GM18861 (cell line): ENCODE data around the gene SYNDIG1.

Source experiments
- ATAC-seq: cut with Tn5 transposase; IDR thresholded peaks from one replicate; pipeline ENCODE4 v1.9.1; 2021; ENCODE audit not compliant: unreplicated experiment

The SYNDIG1 gene

DNA sequence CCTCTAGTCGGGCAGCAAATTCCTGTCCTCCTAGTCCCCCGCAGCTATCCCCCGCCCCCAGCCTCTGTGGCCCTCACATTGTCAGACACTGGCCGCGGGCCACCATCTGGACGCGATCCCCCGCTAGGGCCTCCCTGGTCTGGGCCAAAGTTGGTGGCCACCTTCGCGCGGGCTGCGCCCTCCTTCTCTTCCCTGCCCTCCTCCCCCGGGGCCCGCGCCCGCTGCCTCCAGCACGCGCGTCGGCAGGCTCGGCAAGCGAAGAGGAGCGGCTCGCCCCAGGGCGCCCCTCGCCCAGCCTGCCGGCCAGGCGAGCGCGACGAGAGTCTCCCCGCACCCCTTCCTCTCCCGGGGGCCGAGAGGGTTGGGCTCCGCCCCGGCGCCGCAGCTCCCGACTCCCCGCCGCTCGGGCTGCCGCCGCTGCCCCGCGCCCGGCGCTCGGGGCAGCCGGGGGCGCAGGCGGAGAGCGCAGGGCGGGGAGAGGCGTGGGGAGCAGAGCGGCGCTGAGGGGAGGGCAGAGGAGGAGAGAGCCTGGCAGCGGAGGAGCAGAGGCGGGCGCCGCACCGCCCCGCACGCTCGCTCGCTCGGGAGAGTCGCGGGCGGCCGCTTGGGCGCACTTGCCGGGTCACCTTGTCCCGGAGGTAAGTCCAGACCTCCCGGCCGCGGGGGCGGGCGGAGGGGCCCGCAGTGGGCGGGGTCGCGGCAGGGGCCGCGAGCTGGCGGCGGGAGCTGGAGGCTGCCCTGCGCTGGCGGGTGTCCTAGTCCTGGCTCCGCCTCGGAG lies at the start of gene SYNDIG1:
SYNDIG1 (plus strand) TSS at position 514 of the 778 bp plus-strand sequence. CDS start 73,469 bp downstream, outside the sequence.
- no peak for ATAC-seq

DNA sequence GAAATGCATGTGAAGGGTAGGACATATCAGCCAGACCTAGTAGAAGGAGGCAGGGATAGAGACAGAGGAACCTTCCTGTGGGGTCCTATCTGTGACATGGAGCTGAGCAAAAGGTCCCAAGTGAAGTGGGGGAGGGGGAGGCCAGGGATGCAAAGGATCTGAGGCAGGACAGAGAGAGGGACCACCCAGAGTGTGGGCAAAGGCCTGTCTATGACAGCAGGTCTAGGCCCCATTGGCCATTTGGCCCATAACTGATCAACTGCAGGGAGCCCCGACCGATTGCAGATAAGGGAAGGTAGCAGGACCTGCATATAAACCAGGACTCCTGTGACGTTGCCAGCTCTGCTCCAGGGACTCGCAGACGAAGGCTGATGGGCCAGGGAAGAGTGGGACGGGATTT lies 49.6 kb upstream of the SYNDIG1 start:
- ATAC-seq: no peak

DNA sequence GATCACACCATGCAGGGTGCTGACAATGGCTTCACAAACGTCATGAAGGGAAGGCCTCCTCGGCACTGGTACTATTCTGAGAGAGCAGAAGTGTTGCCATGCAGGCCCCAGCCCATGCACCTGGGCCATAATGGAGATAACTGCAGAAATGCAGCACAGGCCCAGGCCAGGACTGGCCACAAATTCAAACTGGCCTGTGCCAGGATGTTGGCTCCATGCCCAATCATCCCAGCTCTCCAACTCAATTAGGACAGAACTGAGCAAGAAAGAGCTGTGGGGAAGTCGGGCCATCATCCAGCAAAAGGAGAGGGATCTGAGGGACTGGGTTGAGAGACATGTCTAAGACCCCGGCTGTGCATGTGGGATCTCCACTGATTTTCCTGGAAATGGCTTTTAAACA lies 48.9 kb upstream of the SYNDIG1 start:
- no peak for ATAC-seq

DNA sequence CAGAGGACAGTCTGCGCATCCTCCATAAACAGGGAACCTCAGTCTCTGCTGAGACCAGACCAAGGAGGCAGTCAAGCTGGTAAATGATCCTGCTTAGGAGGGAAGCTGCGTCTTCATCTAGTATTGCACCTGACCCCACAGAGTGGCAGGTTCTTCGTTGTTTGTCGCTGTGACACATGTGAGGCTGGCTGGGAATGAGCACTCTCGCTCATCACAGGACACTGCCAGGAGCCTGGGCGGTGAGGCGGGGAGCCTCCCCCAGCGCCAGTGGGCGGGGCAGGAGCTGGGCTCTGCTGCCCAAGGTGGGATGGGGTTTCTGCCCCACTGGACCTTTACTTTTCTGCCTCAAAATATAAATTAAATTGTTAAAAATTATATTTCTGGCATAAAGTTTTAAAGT lies 48.4 kb upstream of the SYNDIG1 start:
- no peak for ATAC-seq

DNA sequence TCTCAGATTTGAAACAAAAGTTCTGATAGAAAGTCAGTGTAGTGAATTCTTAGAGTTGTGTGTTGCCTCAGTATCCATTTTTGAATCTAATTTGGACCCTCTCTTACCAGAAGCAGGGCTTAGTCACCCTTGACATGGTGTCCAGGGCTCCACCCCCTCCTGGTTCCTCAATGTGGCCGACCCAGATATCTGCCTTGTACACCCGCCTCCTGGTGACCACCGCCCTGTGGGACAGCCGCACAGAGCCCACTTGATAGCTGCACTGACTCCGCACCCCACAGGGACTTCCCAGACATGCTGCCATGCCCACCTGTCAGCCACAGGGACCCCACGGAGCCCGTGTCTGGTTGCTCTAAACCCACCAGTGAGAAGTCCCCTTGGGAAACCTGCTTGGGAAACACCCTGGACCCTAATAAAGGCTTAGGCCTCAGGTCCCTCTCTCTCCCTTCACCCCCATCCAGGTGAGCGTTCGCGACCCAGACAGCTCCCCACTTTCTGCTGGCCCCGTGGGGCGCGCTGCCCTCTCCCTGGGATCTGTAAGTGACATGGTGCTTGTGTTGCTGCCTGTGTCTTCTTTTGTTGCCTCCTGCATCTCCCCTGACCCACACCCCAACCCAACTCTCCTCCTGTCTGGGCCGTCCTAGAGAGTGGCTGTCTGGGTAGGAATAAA lies 47.2 kb upstream of the SYNDIG1 start:
- no peak for ATAC-seq

DNA sequence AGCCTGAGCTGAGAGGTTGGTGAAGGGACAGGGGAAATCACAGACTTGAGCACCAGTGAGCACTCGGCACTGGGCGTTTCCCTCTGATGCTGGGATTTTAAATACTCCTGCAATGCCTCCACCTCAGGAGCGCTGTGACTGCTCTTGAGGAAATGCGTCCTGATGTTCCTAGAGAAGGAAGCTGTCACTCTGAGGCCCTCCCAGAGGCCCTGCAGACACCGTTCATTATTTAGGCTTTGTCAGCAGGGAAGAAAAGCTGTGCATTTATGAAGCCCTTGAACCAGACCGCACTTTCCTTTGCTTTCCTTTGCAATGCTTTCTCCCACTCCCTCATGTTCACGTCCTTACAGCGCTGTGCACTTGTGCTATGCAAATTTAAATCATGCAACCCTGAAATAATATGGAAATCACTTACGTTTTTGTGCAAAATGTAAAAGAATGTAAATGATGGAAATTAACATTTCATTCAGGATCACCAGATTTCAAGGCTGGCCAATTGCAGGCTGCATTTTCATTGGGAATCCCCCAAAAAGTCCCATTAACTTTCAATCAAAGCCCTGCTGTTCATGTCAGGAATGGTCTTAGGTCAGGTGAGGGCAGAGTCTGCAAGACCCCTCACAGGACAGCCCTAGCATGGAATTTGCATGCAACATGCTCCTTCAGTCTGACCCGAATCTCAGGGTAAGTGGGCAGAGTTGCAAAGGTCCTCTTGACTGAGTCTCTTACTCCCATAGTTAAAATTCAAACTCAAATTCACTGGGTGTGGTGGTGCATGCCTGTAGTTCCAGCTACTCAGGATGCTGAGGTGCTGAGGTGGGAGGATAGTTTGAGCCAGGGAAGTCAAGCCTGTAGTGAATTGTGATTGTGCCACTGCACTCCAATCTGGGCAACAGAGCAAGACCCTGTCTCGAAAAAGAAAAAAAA lies 45.8 kb upstream of the SYNDIG1 start:
- ATAC-seq: no peak

DNA sequence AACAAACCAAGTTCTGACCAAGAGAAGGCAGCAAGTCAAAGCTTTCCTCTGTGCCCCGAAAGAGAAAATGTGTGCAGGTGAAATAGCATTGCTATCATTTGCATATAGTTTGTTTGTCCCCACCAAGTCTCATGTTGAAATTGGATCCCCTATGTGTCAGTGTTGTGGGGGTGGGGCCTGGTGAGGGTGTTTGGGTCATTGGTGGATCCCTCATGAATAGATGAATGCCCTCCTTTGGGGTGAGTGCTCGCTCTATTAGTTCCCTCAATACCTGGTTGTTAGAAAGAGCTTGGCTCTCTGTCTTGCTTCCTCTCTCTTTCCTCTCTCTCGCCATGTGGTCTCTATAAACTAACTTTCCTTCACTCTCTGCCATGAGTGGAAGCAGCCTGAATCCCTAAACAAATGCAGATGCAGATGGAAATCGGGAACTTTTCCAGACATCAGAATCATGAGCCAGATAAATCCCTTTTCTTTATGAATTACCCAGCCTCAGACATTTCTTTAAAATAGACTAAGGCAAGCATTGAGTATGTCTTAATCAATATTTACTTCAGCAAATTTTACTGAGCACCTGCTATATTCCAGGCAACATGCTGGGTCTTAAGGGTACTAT lies 43.8 kb upstream of the SYNDIG1 start:
- no peak for ATAC-seq

DNA sequence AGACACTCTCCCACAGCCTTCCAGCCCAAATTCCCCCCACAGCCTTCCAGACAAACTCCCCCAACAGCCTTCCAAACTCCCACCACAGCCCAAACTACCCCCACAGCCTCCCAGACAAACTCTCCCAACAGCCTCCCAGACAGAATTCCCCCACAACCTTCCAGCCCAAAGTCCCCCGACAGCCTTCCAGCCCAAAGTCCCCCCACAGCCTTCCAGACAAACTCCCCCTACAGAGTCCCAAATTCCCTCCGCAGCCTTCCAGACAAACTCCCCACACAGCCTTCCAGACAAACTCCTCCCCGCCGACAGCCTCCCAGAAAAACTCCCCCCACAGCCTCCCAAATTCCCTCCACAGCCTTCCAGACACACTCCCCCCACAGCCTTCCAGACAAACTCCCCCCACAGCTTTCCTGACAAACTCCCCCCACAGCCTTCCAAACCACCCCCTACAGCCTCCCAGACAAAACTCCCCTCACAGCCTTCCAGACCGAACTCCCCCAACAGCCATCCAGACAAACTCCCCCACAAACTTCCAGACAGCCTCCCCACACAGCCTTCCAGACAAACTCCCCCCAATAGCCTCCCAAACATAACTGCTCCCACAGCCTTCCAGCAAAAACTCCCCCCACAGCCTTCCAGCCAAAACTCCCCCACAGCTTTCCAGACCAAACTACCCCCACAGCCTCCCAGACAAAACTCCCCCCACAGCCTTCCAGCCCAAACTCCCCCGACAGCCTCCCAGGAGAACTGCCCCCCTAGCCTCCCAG lies 38.0 kb upstream of the SYNDIG1 start:
- no peak for ATAC-seq

DNA sequence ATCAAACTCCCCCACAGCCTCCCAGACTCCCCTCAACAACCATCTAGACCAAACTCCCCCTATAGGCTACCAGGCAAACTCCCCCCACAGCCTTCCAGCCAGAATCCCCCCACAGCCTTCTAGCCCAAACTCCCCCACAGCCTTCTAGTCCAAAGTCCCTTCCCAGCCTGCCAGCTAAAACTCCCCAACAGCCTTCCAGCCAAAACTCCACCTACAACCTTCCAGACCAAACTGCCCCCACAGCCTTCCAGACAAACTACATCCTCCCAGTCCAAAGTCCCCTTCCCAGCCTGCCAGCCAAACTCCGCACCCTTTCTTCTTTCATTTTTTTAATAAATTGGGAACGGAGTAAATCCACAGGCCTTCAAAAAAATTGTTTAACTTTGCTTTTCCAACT lies 37.4 kb upstream of the SYNDIG1 start:
- ATAC-seq: no peak

DNA sequence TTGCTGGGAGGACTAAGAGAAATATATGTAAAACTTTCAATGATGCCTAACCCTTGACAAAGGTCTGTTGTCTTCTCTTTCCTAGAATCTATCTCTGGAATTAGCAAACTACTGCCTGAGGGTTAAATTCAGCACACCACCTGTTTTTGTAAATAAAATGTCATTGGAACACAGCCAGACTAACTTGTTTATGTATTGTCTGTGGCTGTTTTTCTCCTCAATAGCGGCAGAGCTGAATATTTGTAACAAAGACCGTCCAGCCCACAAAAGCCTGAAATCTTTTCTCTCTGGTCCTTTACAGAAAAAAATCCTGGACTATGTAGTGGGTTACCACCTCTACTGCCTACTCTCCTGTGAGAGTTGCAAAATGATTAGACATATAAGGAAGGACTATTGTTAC lies 33.3 kb upstream of the SYNDIG1 start:
- no peak for ATAC-seq

DNA sequence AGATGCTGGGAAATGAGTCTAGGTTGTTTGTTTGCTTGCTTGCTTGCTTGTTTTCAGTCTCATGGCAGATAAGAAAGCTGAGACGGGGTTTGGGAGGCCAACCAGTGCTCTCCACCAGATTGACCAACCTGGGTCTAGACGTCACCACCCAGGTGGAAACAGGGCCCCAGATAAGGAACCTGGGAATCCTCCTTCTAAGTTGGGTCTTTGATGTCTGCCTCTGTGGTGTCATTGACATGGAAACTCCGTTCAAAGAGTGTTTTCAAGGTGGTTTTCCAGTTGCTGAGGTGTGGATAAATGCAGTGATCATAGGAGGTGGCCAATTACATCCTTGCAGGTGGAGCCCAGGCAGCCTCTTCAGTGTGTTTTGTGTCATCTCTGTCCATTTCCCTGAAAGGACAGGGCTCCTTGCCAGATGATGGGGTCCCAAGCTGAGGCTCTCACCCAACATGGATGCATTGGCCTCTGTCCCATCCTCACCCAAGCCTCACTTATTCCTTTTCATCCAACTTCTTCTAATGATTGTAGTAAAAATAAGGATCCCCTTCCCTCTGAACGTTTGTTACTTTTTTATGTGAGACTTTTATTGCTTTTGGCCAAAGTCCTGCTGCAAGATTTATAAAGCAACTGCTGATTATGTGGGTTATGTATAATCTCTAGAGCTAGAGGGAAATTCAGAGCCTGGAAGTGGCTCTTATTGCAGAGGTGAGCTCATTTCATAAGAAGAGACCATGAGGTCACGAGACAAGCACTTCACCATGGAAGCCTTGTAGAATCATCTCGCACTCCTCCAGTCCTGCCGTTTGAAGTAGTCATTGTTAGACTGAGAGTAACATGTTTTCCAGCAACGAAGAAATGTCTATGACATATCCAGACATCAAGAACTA lies 32.0 kb upstream of the SYNDIG1 start:
- ATAC-seq: no peak

DNA sequence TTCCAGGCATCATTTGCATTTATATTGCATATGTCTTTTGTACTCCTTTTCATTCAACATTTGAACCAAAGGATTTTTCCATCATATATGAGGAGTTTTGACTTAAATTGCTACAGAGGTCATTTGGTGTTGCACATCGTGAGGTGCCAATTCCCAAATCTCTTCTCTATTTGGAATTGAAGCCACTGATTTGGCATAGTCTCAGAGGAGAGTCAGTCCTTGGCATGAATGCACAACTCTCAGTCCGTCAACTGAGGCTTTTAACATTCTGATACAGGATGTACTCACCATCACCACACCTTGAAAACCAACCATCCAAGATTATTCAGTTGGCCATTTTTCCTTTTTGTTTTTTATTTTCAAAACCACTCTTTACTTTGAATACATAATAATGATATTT lies 31.1 kb upstream of the SYNDIG1 start:
- no peak for ATAC-seq

DNA sequence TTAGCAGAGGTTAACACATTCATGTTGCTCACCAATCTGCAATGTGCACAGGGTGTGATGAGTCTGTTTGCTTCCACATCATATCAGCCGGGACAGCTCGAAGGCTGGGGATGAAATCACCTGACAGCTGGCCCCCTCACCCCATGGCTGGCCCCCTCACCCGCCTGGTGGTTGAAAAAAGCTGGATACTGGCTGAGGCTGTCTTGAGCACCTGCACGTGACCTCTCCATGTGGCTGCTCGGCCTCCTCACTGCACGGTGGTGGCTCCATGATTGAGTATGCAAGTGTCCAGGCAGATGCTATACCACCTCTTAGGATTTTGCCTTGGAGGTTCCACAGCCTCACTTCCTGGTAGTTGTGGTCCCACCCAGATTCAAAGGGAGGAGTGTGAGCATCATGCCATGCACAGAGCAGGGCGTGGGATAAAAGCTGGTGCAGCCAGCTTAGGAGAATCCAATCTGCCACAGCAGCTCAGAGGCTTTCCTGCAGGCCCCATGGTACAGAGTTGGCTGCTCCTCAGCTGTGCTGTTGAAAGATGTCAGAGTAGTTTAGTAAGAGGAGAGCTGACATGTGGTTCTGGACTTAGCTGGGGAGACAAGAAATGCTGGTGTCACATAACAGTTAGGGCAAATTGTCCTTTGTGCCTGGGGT lies 29.6 kb upstream of the SYNDIG1 start:
- no peak for ATAC-seq

DNA sequence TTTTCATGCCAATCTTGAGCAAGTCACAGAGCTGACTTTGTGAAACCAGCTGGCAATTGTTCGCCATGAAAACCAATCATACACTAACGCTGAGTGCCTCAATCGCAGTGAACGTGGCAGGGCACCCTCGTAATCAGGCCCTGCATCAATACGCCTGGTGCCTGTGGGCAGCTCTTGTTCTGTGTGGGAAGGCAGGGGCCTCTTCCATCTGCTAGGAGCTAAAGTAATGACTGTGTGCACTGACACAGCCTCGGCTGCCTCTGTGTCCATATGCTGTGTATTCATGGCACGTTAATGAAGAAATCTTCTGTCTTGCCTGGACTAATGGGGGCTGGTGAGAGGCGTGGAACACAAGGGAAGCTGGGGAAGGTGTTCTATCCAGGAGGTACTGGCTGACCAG lies 27.8 kb upstream of the SYNDIG1 start:
- ATAC-seq: no peak

DNA sequence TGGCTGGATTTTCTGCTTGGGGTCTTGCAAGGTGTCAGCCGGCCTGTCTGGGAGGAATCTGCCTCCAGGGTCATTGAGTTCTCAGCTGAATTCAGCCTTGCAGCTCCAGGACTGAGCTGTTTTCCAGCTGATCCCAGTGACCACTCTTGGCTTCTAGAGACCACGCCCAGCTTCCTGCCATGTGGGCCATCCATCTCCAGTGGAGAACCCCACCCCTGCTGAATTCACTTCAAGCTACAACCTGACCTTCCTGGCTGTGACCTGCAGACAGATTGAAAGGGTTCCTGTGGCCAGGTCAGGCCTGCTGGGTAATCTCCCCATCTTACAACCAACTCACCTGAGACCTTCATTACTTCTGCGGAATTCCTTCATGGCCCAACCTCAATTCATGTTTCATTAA lies 26.5 kb upstream of the SYNDIG1 start:
- no peak for ATAC-seq

DNA sequence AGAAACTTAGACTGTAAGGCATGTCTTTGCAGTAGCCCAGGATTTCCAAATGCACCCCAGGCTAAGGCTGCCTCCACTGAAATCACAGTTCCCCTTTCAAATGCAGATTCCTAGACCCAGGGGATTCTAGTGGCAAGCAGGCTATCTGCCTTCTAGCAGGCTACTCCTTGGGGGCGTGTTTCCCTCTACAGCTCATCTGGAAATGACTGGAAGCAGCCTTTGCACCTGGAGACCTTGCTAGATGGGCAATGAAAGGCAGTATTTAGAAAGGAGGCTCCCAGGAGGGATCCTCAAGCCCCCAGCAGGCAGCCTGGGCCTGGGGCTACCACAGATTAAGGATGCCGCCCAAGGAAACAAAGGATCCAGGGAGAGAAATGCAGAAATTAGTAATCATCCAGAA lies 26.0 kb upstream of the SYNDIG1 start:
- ATAC-seq: no peak

DNA sequence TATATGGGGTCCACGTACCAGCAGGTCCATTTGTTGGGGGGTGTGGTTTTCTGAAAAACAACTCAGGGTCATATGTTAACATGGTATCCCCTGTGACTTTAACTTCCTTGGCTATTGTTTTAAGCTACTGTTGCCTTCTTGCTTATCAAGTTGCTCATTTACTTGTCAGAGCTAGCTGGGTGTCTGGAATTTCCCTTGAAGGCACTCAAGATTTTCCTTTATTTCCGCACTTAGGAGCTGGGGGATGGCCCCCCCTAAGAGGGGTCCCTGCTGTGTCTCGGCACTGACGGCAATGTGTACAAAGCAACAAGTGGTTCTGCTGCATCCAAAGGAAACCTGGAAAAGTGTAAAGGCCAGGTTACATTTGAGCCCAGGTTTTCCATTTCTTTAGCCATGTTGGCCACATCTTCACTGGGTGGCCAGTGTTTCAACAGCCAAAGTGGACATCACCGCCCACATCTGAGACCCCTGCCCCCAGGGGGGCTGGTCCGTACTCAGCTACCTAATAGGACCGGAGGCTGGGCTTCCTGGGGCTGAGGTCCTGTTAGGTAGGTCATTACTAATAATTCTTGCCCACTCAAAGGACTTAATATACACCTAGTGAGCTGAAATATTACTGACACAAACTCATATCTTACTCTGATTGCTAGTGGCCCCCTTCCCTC lies 24.8 kb upstream of the SYNDIG1 start:
- no peak for ATAC-seq

DNA sequence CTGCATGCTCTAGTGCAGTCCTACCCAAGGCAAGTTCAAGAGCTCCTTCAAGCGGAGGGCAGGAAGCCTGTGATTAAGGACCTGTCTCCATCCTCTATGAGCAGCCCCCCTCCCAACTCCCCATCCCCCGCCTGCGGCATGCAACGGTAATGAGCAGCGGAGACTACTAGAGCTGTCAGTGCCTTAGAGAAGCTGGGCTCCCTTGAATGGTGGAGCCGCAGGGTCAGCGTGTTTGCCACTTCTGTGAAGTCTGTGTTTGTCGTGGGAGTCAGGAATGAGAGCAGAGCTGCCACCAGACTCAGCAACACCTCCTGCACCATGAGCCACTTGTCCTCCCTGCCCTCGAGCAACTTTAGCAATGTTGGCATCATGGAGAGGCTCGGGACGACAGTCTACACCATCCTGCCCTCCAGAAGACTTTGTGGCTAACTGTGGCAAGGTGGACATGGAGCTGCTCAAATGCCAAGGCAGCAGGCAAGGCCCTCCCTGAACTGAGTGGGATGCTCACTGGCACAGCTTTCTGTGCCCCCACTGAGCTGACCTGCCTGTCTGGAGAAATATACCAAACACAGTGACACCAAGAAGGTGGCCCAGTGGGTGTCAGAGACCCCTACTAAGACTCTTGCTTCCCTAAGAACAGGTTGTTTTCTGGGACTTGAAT lies 23.8 kb upstream of the SYNDIG1 start:
- no peak for ATAC-seq
